Measurements from ENCODE around the gene PRICKLE2.

- TF ChIP-seq CTCF (IDR thresholded peaks at IDR 0.05; ENCODE audit: poor library complexity) = no peak
- no peak for TF ChIP-seq EZH2phosphoT487 (IDR thresholded peaks at IDR 0.05; ENCODE audit: low read depth, severe bottlenecking, unreplicated experiment)
Observed at GRCh38 chr3:64046996-64047594, 178.2 kb downstream of the PRICKLE2 start.

Measured in hepatocyte (in vitro differentiated cells).